OCI-LY3 (cell line): ENCODE results near the gene CERT1.

Experiments
- EZH2phosphoT487 ChIP-seq: fragments of 200-600 bp; shearing (Covaris generic); IDR thresholded peaks from 2 replicates; pipeline ENCODE4 v1.6.1; 2018; ENCODE audit warnings: antibody characterized with exemption, mixed run types, low read depth
- TF ChIP-seq, protein P1 (sequence below): fragments of 200-600, 300-600 bp; sonication (generic); IDR thresholded peaks from 2 replicates; pipeline ENCODE4 v1.5.1; 2014; ENCODE audit warnings: antibody characterized with exemption, low read length, low read depth

DNA sequence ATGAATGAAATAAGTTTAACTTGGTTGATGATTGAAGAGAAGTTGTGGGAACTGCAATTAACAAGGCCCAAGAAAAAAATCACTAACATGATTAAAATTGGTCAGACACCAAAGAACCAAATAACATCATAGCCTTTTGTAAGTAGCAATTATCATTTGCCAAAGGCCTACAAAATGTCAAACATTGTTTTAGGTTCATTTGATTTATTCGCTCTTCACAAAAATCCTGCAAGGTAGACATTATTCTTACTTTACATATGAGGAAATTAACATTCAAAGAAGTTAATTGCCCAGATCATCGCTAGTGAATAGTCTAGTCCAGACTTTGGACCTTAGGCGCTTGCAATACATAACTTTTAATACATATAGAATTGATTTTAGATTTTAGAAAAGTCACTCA lies 2.9 kb upstream of the CERT1 start:
- TF ChIP-seq, protein P1, sequence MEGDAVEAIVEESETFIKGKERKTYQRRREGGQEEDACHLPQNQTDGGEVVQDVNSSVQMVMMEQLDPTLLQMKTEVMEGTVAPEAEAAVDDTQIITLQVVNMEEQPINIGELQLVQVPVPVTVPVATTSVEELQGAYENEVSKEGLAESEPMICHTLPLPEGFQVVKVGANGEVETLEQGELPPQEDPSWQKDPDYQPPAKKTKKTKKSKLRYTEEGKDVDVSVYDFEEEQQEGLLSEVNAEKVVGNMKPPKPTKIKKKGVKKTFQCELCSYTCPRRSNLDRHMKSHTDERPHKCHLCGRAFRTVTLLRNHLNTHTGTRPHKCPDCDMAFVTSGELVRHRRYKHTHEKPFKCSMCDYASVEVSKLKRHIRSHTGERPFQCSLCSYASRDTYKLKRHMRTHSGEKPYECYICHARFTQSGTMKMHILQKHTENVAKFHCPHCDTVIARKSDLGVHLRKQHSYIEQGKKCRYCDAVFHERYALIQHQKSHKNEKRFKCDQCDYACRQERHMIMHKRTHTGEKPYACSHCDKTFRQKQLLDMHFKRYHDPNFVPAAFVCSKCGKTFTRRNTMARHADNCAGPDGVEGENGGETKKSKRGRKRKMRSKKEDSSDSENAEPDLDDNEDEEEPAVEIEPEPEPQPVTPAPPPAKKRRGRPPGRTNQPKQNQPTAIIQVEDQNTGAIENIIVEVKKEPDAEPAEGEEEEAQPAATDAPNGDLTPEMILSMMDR: no peak
- TF ChIP-seq EZH2phosphoT487: no peak
